LNCaP clone FGC (cell line): ENCODE data around the gene FBXL7.
"Not testable (repeated sequence)": the region's sequence is repeated elsewhere in the genome, so short reads cannot be mapped to it uniquely, and the experiment has no call there.

Experiments
- DNase-seq: peaks from one replicate; pipeline ENCODE4 v3.0.0-alpha.2; 2011; ENCODE audit warnings: low read depth
- H3K4me3 ChIP-seq: 2 replicates; pipeline ENCODE4 v1.5.1; 2011; ENCODE audit warnings: mild to moderate bottlenecking, low read depth, low read length, control low read depth
- CTCF ChIP-seq: IDR thresholded peaks from 2 replicates; pipeline ENCODE4 v1.5.1; 2012; ENCODE audit warnings: mild to moderate bottlenecking; ENCODE audit not compliant: control insufficient read depth, insufficient read depth; ENCODE audit errors: extremely low read depth

The FBXL7 gene

GRCh38 chr5:15852217-15852616 lies 352.2 kb downstream of the FBXL7 start:
- no peak for DNase-seq
- no peak for TF ChIP-seq CTCF
- H3K4me3 ChIP-seq, result no peak overlapping the region

DNA sequence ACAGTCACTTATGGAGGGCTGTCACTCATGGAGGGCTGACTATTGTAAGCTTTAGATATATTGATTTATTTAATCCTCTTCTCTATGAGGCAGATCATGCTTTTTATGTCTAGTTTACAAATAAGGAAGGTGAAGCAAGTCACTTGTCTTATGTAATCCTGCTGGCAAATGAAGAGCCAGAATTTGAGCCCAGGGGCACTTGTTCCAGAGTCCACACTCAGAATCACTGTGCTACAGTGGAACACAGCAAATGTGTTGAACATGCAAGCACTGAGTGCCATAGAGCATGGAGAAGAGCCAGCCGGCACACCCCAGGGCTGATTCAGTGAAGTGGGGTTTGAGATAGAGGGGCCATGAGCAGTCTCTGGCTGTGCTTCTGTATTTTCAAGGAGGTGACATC lies 353.0 kb downstream of the FBXL7 start:
- H3K4me3 ChIP-seq, result no peak overlapping the region
- TF ChIP-seq CTCF, result no peak
- DNase-seq, result no peak

DNA sequence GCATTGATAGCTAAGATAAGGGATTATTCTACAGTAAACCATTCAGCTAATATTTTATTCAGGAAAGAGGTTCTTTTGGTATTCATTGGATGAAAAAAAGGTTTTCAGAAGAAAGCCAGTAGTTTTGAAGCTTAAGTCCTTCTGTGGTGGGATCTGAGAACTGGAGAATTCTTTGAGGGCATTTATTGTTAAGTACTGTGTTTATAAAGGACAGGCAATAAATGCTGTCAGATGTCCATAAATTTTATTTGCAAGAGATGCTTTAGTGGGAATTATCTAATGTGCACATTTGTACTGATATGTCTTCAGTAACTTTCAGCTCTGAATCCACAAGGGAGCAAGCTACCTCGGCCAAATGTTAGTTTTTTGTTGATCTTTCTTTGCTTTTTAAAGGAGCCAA lies 358.3 kb downstream of the FBXL7 start:
- no peak for TF ChIP-seq CTCF
- no peak overlapping the region for H3K4me3 ChIP-seq
- no peak for DNase-seq

DNA sequence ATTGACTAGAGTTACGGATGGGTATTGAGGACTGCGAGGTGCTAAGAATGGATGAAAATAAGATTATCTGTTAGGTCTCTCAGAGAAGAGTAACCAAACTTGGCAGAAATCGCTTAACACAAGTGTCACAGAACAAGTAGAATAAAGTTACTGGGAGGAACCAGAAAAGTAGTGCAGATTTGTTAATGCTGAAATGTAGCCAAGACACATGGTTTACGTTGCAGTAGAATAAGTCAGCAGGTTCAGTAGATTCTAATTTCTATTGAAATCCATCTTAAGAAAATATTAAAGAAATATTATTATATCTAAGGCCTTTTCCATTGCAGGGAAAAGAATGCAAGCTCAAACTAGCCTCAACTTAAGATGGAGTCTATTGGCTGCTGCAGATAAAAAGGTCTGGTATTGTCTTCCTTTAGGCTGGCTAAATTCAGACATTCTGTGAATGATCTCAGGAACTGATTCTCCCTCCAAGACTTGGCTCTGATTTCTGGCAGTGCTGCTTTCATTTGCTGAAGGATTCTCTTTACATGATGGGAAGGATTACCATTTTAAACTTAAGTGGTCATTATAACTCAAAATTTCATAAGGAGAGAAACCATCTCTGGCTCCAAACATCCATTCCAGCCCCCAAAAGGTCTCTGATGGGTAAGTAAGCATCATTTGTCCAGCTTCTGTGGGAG lies 364.7 kb downstream of the FBXL7 start:
- TF ChIP-seq CTCF, result no peak
- no peak overlapping the region for H3K4me3 ChIP-seq
- DNase-seq, result no peak

DNA sequence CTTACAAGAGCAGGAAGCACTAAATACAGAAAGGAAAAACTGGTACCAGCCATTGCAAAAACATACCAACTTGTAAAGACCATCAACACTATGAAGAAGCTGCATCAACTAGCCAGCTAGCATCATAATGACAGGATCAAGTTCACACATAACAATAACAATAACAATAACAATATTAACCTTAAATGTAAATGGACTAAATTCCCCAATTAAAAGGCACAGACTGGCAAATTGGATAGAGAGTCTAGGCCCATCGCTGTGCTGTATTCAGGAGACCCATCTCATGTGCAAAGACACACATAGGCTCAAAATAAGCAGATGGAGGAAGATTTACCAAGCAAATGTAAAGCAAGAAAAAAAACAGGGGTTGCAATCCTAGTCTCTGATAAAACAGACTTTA lies 372.3 kb downstream of the FBXL7 start:
- DNase-seq, H3K4me3 ChIP-seq: not testable (repeated sequence)

DNA sequence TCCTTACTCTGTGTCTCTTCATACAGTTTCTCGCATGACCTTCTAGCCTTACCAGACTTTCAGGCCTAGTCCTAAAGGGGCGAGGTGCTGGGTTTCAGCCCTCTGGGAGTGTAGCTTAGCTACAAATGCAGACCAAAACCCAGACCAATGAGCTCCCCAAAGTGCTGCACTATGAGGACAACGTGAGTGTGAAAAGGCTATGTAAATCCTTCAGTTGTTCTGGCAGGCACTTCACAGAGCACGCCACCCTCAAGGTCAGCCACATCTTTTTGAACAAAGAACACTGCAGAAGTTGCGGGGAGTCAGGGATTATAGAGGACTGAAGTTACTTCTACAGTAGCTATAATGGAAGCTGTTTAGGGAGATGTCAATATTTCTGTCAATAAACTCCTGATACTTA lies 377.9 kb downstream of the FBXL7 start:
- no peak for DNase-seq
- H3K4me3 ChIP-seq, result no peak overlapping the region
- TF ChIP-seq CTCF, result no peak

DNA sequence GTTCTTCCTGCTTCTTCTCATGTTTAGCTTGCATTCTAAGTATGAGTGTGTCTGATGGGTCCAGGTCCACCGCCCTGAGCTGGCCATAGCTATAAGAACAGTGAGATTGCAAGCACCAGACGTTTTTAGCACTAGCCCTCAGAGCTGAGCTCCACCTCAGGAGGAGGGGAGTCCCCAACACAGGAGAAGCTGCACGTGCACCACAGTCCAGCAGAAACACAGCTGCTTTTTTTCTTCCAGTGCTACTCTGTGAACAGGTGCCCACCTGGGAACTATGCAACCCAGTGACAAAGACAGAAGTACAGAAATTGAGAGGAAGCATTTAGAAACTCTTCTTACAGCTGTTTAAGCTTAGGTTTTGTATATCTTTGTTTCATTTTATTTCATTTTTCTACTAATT lies 380.2 kb downstream of the FBXL7 start:
- TF ChIP-seq CTCF, result no peak
- DNase-seq, result no peak
- H3K4me3 ChIP-seq, result no peak overlapping the region
